ENCODE results near the gene SLC38A2. TPM values are rescaled to one million over a fixed set of nuclear protein-coding genes. Genes with fewer than 3 reads are reported as not detected.
"Not testable (repeated sequence)": the region's sequence is repeated elsewhere in the genome, so short reads cannot be mapped to it uniquely, and the experiment has no call there.

SLC38A2 gene
- polyA plus RNA-seq, 3 donors, result 39.5 to 114 (median 51.5) TPM

DNA sequence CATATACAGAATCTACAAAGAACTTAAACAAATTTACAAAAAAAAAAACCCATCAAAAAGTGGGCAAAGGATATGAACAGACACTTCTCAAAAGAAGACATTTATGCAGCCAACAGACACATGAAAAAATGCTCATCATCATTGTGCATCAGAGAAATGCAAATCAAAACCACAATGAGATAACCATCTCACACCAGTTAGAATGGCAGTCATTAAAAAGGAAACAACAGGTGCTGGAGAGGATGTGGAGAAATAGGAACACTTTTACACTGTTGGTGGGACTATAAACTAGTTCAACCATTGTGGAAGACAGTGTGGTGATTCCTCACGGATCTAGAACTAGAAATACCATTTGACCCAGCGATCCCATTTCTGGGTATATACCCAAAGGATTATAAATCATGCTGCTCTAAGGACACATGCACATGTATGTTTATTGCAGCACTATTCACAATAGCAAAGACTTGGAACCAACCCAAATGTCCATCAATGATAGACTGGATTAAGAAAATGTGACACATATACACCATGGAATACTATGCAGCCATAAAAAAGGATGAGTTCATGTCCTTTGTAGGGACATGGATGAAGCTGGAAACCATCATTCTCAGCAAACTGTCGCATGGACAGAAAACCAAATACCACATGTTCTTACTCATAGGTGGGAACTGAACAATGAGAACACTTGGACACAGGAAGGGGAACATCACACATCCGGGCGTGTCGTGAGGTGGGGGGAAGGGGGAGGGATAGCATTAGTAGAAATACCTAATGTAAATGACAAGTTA, 27.1 kb upstream of the SLC38A2 start:
- H3K27ac ChIP-seq (ENCODE audit: low read depth, low read length), result not testable (repeated sequence)

DNA sequence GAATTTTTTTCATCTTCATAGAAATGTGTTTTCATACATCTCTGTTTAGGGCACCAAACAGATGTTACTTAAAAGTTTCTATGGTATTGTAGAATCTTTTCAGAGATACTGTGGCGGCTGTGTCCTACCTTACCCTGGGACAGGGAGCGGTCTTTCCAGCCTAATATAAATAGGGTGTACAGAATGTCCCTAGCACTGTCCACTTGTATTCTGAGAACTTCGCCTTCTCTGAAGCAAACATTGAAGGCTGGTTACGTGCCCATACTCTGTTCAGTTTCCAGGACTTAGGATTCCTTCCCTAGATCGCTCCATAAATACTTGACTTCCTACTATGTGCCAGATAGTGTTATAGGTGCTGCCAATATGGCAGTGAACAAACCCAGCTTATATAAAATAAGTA, 24.3 kb upstream of the SLC38A2 start:
- 97 to 99% (median 99%) methylated on average over 5 of the region's 5 CpGs for WGBS, 3 donors
- no peak overlapping the region for H3K27ac ChIP-seq (ENCODE audit: low read depth, low read length)

More for the DNA sequence above, 27.1 kb upstream of the SLC38A2 start:
- WGBS, 3 donors, result 91 to 97% (median 94%) methylated on average over 6 of the region's 6 CpGs

DNA sequence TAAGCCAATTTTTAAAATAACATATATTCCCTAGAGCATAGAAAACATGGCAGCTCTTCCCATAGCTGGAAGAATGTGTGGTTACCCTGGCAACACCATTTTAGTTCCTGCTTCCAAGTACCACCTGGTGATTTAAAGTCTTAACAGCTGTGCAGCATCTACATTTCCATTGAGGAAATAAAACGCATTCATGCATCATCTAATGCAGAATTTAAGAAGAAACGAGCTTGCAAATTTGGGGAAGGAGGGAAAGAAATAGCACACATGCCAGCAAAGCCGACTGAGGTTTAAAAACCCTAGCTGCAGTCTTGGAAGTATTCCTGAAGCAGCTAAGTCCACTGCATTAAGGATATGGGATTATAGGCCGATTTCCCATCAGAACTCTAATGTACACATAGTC, 22.8 kb upstream of the SLC38A2 start:
- H3K27ac ChIP-seq (ENCODE audit: low read depth, low read length), result no peak overlapping the region
- WGBS, 3 donors, result 76 to 83% (median 82%) methylated on average over 4 of the region's 4 CpGs

DNA sequence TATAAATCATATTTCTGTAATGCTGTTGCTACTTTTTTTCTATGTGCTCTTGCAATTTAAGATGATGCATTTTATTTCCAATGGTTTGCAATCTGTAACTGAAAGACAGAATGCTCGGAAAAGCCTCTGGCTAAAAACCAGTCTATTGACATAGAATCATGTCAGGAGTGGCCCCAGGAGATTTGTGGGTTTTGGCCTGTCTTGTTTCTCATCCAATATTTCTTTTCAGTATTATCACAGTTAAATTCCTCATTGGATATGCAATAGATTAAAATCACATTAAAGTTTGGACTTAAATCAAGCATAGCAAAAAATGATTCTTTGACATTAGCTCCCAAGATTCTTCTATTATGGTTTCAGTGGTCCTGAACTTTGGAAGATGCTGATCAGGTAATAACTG, 19.1 kb upstream of the SLC38A2 start:
- WGBS, 3 donors, result 59 to 92% (median 60%) methylated on average over 1 of the region's 1 CpG
- no peak overlapping the region for H3K27ac ChIP-seq (ENCODE audit: low read depth, low read length)

DNA sequence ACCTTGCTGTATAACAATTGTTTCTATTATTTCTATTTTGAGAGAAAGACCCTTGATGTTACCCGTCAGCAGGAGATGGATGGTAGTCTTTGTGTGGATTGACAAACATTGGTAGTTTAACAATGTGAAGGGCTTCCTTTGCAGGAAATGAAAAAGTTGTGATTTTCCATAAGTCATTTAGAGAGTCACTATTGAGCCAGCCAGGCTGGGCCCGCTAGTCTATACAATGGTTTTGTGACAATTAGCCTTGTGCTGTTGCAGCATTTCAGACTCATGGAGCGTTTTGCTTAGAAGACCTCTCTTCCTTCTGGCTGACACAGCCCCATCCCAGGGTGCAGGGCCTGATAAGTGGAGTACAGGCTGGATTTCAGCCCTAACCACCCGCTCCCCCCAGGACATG, 18.3 kb upstream of the SLC38A2 start:
- 79 to 92% (median 81%) methylated on average over 4 of the region's 4 CpGs for WGBS, 3 donors
- no peak overlapping the region for H3K27ac ChIP-seq (ENCODE audit: low read depth, low read length)

DNA sequence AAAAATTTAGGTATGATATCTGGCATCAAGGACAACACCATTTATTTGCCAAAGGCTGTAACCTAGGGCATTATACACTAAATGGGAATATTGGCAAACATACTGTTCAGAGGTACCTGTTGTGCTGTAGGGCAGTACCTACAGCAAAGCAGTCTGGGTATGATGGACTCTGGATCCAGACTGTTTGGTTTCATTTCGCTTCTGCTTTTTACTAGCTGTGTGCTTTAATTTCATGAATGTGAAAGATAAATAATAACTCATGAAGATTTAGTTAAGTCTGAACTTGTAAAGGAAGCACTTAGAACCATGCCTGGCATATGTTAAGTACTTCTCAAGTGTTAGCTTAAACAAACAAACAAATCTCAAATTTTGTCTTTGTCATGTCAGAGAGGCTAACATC, 17.7 kb upstream of the SLC38A2 start:
- 84 to 94% (median 86%) methylated on average over 1 of the region's 1 CpG for WGBS, 3 donors
- no peak overlapping the region for H3K27ac ChIP-seq (ENCODE audit: low read depth, low read length)

DNA sequence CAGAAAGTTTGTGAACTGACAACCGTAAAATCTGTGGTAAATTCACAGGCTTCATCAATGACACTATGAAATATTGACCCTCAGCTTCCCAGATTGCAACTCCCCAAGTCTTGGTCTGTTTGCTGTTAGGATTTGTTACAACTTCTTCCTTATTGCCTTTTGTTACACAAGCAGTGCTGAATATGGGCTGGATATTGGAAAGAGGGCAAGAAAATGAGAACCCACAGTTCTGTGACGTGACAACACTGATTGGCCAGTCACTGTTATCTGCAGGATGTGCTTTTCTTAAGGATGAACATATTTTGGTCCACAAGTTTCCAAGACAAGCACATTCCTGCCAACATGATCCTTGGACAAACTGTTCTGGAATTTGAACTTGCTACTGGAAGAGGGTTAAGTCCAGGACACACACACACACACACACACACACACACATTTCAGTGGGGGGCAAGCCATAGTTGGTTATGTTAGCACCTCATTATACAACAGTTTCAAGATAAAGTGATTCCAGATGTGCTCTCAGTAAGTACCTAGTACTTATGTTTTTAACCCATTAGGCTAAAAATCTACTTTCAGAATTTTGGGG, 16.6 kb upstream of the SLC38A2 start:
- no peak overlapping the region for H3K27ac ChIP-seq (ENCODE audit: low read depth, low read length)
- 77 to 96% (median 79%) methylated on average over 2 of the region's 2 CpGs for WGBS, 3 donors

DNA sequence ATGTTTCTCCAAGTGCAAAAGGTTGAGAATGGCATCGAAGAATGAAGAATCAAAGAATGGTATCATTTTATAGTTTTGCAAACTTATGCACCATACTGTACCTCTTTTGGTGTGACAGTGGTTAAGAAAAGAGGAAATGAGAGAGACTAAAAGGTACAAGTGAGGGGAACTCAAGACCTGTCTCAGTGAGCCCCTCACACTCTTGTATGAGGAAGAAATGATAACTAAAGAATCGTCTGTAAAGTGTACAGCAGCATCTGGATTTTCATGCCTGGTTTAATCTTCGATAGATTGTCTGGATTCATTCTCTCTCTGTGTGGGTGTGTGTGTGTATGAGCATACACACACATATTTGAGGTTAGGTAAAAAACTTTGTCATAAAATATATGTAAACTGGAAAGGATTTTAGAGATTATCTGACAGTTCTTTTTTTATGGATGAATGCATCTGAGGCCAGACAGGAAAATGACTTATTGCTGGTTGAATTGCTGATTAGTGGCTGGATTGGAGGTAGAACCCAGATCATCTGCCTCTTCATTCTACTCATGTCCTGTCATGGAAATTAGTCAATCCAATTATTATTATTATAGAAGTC, 16.0 kb upstream of the SLC38A2 start:
- 66 to 78% (median 71%) methylated on average over 3 of the region's 3 CpGs for WGBS, 3 donors
- H3K27ac ChIP-seq (ENCODE audit: low read depth, low read length), result no peak overlapping the region

DNA sequence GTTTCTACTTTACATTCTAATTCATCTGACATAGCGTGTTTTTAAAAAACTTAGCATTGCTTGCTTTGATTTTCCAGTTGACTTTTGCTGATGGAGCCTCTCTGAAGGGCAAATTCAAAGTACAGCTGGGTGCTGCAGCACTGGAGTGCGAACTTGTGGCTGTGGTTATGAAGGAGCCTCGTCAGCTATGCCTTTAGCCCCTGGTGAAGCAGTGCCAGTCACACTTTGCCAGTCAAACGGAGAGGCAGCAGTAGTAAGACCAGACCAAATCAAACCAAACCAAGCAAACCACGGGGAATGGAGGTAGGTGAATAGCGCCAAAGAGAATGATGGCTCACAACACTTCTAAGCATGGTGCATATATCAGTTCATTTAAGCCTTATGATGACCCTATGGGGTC, 15.1 kb upstream of the SLC38A2 start:
- H3K27ac ChIP-seq (ENCODE audit: low read depth, low read length), result no peak overlapping the region
- WGBS, 3 donors, result 82 to 91% (median 89%) methylated on average over 6 of the region's 6 CpGs

DNA sequence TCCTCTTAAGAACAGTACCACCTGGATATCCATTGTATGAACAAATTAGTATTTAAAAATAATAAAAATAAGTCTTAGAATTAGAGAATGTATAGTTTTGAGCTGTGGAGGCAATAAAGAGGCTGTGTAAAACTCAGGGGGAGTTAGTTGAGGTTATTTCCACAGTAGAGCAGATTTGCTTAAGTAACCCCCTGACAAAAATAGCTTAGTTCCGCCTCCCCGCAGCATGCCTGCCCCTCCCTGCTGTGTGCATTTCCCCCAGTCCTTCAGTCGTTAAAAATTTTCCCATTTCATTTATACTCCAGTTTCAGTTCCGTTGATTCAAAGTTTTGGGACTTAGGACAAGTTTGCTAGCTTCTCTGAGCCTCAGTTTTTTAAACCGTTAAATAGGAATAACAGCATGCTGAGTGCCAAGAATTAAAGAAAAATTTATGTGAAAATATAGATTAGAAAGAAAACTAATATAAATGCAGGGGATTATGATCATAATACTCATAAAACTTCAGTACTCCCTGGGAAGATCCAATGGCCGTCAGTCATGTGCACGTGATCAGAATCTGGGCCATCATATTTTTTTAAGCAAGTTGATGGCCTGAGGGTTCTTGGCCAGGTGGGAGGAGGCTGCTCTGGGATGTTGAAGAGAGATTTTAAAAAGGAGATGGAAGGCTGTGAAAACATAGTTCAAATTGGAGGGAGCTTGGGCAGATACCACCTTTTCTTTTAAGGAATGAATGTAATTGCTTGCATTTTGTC, 14.5 kb upstream of the SLC38A2 start:
- H3K27ac ChIP-seq (ENCODE audit: low read depth, low read length), result no peak overlapping the region
- WGBS, 3 donors, result 8 to 56% (median 12%) methylated on average over 7 of the region's 7 CpGs

DNA sequence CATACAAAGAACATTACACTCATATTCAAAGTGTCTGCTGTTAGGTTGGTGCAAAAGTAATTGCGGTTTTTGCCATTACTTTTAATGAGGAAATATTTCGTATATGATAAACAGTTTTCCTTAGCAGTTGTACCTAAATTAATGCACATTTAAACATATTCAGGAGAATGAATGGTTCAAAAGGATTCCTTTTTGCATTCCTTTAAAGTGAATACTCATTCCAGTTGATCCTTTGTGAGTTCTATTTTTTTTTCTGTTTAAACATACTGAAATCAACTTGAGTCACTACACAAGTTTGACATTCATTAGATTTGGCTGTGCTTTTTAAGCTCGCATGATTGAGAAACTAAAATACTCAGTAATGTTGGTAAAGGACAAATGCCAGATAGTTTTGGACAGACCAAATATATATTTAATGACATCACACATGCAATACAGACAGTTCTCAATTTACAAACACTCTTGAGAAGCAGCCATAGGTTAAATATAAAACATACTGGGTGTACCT, 13.8 kb upstream of the SLC38A2 start:
- WGBS, 3 donors, result 46 to 50% (median 50%) methylated on average over 3 of the region's 3 CpGs
- no peak overlapping the region for H3K27ac ChIP-seq (ENCODE audit: low read depth, low read length)

DNA sequence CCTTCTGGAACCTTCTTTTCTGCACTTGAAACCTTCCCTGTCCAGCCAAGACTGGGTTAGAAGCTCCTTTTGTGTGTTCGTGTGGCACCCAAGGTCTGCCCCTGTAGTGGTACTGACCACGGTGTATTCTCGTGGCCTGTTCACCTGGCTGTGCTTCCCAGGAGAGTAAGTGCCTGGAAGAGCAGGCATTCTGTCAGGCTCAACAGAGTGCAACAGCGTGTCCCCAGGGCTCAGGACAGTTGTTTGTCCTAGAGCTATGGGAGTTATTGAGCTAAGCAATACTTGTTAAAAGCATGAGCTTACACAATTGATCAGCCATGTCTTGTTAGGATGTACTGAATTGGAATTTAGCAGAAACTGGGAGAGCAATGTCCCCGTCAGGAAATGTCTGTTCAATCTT, 12.9 kb upstream of the SLC38A2 start:
- WGBS, 3 donors, result 84 to 91% (median 90%) methylated on average over 5 of the region's 5 CpGs
- no peak overlapping the region for H3K27ac ChIP-seq (ENCODE audit: low read depth, low read length)

DNA sequence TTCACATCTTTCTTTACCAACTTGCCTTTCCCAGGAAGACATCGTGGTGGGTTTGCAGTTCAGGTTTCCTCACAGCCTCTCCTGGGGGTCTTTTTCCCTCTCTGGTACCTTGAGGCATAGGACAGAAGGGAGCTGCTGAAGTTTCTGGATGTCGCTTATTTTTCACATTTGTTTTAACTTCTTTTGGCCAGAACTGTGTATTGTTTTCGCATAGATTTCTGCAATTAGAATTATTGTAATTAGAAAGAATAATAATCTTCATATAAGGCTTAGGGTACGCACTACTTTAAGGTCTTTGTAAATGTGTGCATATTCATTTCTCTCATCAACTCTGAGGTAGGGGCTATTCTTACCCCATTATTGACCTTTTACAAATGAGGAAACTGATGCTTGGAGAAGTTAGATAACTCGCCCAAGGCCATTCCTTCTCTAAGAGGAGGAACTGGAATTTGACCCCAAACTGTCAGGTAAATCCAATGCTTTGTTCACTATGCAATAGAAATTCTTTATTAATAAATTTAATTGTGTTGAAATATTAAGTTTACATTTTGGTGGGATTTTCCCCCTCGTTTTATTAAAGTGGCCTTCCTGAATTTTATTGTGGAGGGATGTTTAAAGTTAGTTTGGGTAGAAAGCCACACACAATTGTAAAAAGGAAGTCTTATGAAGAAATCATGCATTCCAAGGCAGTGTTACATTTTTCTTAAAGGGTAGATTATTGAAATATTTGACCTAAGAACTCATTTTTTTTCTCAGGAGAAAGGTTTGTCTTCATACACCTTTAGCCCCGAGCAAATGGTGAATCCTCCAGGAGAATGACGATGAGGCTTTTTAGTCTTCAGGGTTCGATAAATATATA, 12.1 kb upstream of the SLC38A2 start:
- WGBS, 3 donors, result 56 to 64% (median 61%) methylated on average over 9 of the region's 9 CpGs
- no peak overlapping the region for H3K27ac ChIP-seq (ENCODE audit: low read depth, low read length)

DNA sequence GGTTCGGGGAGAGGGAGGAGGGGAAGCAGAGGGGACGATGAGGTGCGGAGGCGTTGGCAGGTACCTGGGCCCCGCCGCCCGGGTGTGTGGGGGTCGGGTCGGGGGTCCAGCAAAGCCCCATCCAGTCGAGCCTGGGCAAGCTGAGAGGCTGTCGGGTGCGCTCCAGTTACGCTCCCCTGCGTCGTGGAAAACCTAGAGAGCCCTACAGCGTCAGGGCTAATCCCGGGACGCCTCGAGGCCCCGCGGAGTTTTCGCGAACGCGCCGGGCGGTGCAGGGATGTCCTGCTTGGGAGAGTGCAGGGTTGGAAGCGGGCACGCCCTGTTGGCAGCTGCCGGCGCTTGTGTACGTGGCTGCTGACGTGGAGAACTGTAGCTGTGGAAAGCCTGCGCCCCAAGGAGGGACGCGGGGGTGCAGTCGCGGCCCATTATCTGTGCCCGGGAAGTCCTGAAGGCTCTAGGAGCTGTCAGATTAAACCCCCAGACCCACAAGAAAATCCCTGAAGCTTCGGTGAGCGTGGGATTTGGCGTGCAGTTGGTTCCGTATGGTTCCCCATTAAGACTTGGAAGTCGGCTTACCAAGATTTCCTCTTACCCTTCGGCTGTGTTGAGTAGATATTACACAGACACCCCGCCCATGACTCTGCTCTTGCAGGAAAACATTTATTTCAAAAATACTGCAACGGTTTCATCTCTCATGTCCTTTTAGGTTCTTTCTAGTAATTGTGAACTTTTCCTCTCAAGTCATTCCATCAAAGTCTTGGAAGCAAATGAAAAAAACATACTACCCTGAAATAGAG, 11.3 kb upstream of the SLC38A2 start:
- peak overlapping the region; percentile 71 for H3K27ac ChIP-seq (ENCODE audit: low read depth, low read length)
- 0 to 1% (median 0%) methylated on average over 37 to 47 of the region's 47 CpGs for WGBS, 3 donors

DNA sequence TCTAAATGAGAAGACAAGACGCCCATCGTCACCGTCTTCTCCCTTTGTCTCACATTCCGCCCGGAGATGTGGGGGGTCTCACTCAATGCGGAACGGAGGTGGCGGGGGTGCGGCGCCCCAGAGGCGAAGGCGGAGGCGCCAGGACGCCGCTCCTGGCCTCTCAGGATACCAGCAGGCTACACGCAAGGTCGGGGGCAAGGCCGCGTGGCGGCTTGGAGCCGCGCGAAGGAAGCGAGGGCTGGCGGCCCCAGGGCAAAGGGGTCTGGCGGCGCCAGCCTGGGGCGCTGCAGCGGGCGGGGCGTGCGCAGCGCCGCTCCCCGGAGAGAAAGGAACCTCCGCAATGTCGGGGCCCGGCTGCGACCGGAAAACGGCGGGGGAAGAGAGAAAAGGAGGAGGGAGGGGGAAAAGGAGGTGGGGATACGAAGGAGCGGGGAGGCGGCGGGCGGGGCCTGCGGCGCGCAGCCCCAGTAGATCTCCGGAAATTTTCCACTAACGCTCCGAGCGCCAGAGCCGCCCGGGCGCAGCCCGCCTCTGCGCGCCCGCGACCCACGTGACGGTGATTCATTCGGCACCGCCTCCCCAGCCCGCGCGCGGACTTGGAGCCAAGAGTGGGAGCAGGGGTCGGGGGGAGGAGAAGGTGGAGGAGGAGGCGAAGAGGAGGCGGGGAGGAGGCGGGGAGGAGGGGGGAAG, 10.5 kb upstream of the SLC38A2 start:
- peak overlapping the region; percentile 96 for H3K27ac ChIP-seq (ENCODE audit: low read depth, low read length)
- 0 to 1% (median 1%) methylated on average over 44 to 73 of the region's 74 CpGs for WGBS, 3 donors

DNA sequence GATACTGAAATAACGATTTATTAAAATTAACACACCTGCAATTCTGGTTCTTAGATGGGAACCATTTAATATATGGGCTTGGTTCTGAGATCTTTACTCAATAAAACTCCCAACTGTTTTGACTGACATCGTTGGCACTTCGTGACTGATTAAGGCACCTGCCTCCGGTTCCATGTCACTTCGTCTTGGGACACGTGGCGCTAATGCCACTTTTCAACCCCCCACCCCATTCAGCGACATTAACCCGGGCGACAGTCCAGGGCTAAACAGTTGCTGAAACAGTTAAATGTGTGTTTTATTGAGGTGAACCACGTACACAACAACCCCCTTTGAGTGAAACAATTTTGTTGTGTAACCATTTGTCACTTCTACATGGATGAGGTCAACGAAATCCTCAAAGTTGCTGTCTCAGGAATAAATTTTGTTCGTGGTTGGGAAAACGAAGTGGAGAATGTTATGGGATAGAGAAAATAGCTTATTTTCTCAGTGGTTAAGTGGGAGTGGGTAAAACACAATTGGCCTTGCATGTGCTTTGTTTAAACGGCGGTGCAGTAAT, 9.9 kb upstream of the SLC38A2 start:
- 29 to 54% (median 54%) methylated on average over 16 of the region's 16 CpGs for WGBS, 3 donors

More for the DNA sequence above, 9.9 kb upstream of the SLC38A2 start:
- peak overlapping the region; percentile 96 for H3K27ac ChIP-seq (ENCODE audit: low read depth, low read length)

All from adipose tissue (tissue), 3 donors.